RCC 7860 (cell line): ENCODE measurements around the gene CACNB2.
A peak's percentile ranks its signal among the peaks of the same experiment; 100 is the strongest.

Experiments
- DNase-seq: peaks from one replicate; pipeline ENCODE4 v3.0.0-alpha.2; 2015; ENCODE audit warnings: low spot score
- FAIRE-seq: peaks from 2 replicates; lab custom pipeline; 2012; peaks lifted over from hg19 to GRCh38; lab: Jason Lieb, UNC

Gene CACNB2

GRCh38 chr10:18273039-18273438 is 132.8 kb downstream of the CACNB2 start:
- FAIRE-seq (no peak), DNase-seq (no peak)

- DNase-seq (no peak), FAIRE-seq (no peak)
Measured at GRCh38 chr10:18278181-18278580, 138.0 kb downstream of the CACNB2 start.

DNA sequence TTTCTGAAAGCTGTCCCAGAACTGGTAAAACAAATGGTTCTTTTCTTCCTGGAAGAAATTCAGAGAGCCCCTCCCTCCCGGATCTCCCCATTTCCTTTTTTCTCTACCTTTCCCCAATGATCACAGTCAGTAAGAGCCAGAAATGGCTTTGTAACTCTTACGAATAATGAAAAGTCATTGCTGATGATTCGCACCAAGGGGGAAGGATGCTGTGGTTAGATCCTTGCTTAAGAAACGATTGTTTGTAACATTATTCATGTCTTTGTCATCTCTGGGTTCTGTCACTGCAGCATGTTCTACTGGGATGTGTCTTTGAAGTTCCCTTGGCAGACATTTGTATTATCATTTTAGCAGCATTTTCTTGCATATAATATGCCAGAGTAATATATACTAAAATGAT is 138.9 kb downstream of the CACNB2 start:
- FAIRE-seq (no peak), DNase-seq (no peak)

GRCh38 chr10:18282094-18282493 is 141.9 kb downstream of the CACNB2 start:
- FAIRE-seq (no peak), DNase-seq (no peak)

DNA sequence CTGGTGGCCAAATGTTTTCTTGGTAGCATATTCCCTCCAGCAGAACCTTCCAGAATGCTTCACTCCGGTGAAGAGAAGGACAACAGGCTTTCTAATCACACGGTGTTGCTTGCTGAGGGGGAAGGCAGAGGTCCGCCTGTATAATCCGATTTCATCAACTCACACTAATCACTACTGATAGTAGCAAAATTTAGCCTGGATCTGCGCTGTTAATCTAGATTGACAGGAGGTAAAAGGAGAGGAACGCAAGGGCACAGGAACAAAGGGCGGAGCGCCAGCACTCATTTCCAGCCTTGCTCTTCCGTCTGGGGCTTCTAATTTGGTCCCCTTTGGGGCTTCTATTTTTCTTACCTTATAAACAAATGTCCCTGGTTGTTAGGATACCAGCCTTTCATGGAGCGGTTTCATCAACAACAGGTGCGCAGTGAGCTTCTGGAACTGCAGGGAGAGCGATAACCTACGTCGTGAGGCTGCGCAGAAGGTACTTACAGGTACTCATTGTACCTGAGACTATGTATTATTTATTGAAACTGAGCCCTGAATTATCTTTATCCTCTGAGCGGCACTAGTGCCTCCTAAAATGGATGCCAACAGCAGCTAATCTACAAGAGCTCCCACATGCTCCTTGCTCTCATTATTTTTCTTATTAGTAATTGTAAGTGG is 150.6 kb downstream of the CACNB2 start:
- DNase-seq, result no peak
- no peak for FAIRE-seq

DNA sequence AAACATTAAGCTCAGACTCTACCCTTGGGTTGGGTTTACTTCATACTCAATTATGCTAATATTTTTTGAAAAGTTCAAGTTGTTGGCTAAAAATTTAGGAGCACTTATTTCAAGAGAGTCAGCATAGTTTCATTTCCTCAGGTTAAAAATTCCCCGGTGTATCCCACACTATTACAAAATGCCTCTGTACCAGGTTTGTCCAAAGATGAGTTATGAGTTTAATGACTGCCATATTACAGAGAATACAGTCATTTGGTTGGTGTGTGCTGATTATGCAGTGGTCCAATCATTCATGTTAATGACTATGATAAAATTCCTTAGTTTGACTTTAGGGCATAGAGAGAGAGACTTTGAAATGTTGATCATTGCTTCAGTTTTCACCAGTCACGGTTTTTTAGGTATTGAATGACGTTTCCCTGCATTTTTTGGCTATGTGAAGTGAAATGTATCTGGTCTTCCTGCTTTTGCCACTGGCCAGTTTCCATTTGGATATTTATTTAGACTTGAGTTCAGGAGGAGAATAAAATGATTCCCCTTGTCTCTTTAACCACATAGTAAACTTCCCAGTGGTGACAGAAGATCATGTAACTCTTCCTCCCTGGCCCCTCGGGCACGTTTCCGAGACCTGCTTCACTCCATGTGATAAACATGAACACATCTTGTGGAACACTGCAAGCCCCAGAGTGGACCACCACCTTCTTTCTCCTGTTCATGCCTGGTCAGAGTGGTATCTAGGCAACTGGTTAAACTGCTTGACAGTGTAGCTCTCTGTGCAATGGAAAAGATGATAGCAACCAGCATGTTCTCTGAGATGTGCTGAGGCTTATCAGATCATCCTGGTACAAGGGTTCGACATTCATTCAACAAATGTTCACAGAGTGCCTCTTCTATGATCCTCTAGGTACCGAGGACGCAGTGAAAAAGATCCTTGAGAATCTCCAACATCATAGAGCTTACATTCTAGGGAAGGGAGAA is 153.6 kb downstream of the CACNB2 start:
- FAIRE-seq, result no peak

GRCh38 chr10:18294633-18295032 is 154.4 kb downstream of the CACNB2 start:
- no peak for FAIRE-seq

More for the DNA sequence above, 153.6 kb downstream of the CACNB2 start:
- no peak for DNase-seq

GRCh38 chr10:18297659-18298058 is 157.4 kb downstream of the CACNB2 start:
- no peak for FAIRE-seq
- no peak for DNase-seq

More at GRCh38 chr10:18294633-18295032, 154.4 kb downstream of the CACNB2 start:
- no peak for DNase-seq

DNA sequence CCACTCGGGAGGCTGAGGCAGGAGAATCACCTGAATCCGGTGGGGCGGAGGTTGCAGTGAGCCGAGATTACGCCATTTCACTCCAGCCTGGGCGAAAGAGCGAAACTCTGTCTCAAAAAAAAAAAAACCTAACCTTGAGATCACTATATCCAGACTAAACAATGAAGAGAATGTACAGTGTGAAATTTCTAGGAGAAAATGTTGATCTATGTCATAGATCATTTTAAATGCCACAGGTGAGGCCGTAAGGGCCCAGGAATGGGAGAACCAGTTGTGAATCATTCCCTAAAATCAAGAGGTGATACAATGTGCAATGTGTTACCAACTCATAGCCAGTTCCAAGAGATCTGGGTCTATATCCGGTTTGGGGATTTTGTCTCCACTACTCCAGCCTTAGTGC is 158.0 kb downstream of the CACNB2 start:
- no peak for DNase-seq
- FAIRE-seq, result no peak

- no peak for DNase-seq
- FAIRE-seq, result no peak
Measured at GRCh38 chr10:18303851-18304801, 163.9 kb downstream of the CACNB2 start.

GRCh38 chr10:18306031-18306430 is 165.8 kb downstream of the CACNB2 start:
- FAIRE-seq (no peak), DNase-seq (no peak)

DNA sequence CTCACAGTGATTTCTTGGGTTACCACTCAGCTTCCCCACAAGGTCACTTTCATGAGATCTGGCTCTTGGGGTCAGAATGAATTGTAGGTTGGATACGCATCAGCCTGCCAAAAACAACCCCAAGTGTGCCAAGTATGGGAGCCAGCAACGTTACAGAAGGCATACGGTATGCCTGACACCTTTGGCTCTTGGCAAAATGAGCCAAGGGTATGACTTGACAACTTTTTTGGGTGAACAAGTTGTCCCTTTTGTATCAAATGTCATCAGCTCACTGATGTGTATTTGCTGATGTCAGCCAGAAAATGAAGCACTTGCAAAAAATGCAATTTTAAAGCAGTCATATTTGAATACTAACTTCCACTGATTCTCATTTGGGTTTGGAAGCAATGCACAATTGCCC is 168.4 kb downstream of the CACNB2 start:
- no peak for FAIRE-seq
- DNase-seq, result no peak

DNA sequence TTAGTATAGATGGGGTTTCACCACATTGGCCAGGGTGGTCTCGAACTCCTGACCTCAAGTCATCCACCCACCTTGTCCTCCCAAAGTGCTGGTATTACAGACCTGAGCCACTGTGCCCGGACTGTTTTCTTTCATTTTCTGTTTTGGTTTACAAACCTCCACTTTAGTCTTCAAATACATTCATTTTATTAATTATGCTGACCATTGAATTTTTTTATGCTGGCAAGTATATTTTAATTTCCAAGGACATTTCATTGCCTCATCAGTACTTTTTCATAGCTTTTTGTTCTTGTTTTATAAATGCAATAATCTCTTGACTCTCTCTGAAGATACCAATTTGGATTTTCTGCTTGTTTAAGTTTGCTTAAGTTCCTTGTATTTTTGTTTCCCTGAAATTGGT is 170.5 kb downstream of the CACNB2 start:
- DNase-seq (no peak), FAIRE-seq (no peak)

GRCh38 chr10:18312374-18313139 is 172.3 kb downstream of the CACNB2 start:
- FAIRE-seq (no peak), DNase-seq (peak; percentile 25)

GRCh38 chr10:18313140-18313530 is 172.9 kb downstream of the CACNB2 start:
- DNase-seq (no peak), FAIRE-seq (no peak)

- no peak for FAIRE-seq
Measured at GRCh38 chr10:18313626-18314025, 173.4 kb downstream of the CACNB2 start.

DNA sequence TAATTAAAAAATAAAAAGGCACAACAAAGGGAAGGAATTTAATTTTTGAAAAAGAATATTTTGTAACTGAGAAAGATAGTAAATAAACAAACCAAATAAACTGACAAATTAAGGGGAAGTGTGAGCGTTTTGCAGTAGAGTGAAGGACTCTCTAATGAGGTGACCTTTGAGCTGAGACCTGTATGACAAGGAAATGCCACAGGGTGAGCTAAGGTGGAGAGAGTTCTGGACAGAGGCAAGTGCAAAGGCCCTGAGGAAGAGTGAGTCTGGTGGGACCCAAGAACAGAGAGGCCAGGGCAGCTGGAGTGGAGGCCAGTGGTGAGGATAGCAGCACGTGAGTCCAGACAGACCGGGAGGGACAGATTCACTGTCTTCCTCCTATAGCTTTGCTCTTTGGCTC is 179.4 kb downstream of the CACNB2 start:
- FAIRE-seq (no peak), DNase-seq (no peak)

More at GRCh38 chr10:18313626-18314025, 173.4 kb downstream of the CACNB2 start:
- DNase-seq, result no peak

GRCh38 chr10:18321371-18321770 is 181.1 kb downstream of the CACNB2 start:
- FAIRE-seq, result no peak

GRCh38 chr10:18323916-18324315 is 183.7 kb downstream of the CACNB2 start:
- DNase-seq (no peak), FAIRE-seq (no peak)

More at GRCh38 chr10:18321371-18321770, 181.1 kb downstream of the CACNB2 start:
- no peak for DNase-seq

DNA sequence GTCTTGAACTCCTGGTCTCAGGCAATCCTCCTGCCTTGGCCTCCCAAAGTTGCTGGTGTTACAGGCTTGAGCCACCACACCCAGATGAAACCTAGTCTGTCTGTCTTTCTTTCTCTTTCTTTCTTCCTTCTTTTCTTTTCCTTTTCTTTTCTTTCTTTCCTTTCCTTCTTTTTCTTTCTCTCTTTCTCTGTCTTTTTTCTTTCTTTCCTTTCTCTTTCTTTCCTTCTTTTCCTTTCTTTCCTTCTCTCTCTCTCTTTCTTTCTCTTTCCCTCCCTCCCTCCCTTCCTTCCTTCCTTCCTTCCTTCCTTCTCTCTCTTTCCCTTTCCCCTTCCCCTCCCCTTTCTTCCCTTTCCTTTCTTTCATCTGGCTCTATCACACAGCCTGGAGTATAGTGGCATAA is 185.2 kb downstream of the CACNB2 start:
- no peak for FAIRE-seq

More for the DNA sequence above, 185.2 kb downstream of the CACNB2 start:
- DNase-seq, result no peak
